GM18507 (cell line): ENCODE results near the gene DDX28.
"Not testable (repeated sequence)": the region's sequence is repeated elsewhere in the genome, so short reads cannot be mapped to it uniquely, and the experiment has no call there.

ENCODE experiments used
- DNase-seq: peaks from one replicate; pipeline ENCODE4 v3.0.0; 2011; ENCODE audit warnings: low read depth; ENCODE audit not compliant: insufficient read length; ENCODE audit errors: extremely low spot score
- FAIRE-seq: peaks from 2 replicates; lab custom pipeline; 2011; peaks lifted over from hg19 to GRCh38; lab: Jason Lieb, UNC

Gene DDX28

GRCh38 chr16:68040506-68041288 lies 17.7 kb upstream of the DDX28 start:
- FAIRE-seq (peak; percentile 87), DNase-seq (peak; percentile 77)

DNA sequence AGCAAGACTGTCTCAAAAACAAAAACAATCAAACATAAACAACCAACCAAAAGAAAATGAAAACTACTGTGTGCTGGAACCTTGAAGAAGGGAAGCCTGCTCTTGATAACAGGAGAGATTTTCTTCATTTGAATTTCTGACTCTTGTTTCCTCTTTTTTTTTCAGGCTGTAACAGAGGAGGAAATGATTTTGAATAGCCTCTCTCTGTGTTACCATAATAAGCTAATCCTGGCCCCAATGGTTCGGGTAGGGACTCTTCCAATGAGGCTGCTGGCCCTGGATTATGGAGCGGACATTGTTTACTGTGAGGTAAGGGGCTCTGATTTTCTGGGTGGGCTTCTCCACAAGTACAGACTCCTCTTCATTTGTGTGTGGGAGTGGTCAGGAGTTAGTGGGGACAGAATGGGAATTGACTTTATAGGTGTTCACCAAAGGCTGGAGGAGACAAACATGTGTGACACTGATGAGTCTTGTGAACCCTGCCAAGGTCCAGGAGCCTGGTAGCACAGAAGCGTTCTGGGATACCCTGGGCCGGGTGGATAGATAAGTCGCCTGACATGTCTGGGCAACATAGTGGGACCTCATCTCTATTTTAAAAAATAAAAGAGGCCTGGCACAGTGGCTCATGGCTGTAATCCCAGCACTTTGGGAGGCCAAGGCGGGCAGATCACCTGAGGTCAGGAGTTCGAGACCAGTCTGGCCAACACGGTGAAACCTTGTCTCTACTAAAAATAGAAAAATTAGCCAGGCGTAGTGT lies 15.0 kb upstream of the DDX28 start:
- peak; percentile 35 for FAIRE-seq
- no peak for DNase-seq

DNA sequence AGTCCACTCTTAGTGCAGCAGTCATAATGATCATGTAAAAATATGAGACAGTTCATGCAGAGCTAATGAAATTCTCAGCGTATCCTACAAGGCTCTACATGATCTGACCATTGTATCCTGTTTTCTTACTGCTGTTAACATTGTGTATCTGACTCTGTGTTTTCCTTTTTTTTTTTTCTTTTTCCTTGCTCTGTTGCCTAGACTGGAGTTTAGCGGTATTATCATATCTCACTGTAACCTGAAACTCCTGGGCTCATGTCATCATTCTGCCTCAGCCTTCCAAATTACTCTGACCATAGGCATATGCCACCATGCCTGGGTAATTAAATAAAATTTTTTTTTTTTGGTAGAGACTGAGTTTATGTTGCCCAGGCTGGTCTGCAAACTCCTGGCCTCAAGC lies 12.2 kb upstream of the DDX28 start:
- FAIRE-seq = no peak
- DNase-seq = no peak

GRCh38 chr16:68033101-68033500 lies 10.1 kb upstream of the DDX28 start:
- DNase-seq = no peak
- no peak for FAIRE-seq

DNA sequence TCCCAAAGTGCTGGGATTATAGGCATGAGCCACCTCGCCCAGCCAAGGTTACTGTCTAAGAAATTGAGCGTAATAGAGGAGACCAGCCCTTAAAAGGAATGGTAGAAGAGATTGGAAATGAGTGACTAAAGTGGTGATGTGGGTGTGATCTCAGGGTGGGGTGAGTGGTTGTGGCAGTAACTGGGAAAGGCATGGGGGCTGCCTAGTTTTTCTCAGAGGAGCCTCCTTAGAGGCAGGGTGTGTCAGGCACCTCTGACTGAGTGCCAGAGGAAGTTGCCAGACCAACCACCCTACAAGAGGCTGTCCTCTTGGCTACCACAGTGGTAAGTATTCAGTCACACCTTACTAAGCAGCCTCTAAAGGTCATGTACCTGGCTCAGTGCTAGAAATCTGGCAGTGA lies 8.9 kb upstream of the DDX28 start:
- FAIRE-seq = no peak
- DNase-seq = no peak

DNA sequence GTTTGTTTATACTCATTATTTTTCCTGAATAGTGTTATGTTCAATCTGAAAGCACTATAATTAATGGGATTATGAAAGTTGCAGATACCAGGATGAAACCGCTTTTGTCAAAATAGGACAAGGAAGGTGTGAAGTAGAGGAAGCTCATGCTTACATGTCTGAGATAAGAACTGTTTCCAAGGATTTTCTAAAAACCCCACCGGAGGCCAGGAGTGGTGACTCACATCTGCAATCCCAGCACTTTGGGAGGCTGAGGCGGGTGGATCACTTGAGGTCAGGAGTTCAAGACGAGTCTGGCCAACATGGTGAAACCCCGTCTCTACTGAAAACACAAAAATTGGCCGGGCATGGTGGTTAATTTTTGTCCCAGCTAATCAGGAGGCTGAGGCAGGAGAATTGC lies 7.1 kb upstream of the DDX28 start:
- FAIRE-seq, DNase-seq: not testable (repeated sequence)

DNA sequence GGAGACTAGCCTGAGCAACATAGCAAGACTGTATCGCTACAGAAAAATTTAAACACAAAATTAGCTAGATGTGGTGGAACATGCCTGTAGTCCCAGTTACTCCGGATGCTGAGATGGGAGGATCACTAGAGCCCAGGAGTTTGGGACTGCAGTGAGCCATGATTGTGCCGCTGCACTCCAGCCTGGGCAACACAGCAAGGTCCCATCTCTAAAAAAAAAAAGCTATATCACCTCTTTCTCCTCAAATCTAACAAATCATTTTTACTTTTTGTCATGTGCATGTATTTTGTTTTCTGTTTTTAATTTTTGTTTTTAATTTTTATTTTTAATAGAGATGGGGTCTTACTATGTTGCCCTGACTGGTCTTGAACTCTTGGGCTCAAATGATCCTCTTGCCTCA lies 6.0 kb upstream of the DDX28 start:
- FAIRE-seq (no peak), DNase-seq (no peak)

GRCh38 chr16:68022278-68022727 lies 729 bp downstream of the DDX28 start:
- FAIRE-seq (no peak), DNase-seq (no peak)

- FAIRE-seq = no peak
- no peak for DNase-seq
Observed at GRCh38 chr16:68021490-68021889, 1.5 kb downstream of the DDX28 start.

DNA sequence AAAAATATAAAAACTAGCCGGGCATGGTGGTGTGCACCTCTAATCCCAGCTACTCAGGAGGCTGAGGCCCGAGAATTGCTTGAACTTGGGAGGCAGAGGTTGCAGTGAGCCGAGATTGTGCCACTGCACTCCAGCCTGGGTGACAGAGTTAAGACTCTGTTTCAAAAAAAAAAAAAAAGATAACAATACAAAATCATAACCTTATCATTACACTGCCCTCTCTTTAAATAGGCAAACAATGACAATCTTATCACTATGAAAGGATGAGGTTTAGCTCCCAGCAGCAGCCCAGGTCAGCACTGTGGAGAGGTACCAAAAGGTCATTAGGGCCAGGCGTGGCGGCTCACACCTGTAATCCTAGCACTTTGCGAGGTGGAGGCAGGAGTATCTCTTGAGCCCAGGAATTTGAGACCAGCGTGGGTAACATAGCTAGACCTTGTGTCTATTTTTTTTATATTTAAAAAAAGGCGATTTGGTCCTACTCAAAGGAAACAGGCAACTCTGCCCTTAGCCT lies 3.8 kb downstream of the DDX28 start:
- FAIRE-seq (no peak), DNase-seq (no peak)

- FAIRE-seq (no peak), DNase-seq (no peak)
Observed at GRCh38 chr16:68015681-68016080, 7.4 kb downstream of the DDX28 start, which contains the start of gene DPEP2NB. Gene DPEP2NB (minus strand): TSS chr16:68015911. CDS start chr16:68015770, 141 bp downstream.

DNA sequence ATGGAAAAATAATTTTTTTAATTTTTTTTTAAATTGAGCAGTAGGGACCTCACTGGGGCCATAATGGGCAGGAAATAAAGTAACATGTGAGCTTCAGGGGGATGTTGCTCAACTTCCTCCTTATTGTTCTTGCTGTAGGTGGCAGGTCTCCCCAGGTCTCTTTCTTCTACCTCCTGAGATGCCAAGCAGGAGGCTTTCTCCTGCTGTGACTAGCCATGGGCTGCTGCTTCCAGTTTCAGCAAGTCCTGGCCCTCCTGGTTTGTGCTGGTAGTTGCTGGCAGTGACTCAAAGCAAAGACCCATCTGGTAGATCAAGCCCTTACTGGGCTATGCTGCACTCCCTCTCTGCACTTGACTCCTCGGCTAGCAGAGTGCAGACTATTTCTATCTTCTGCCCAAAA lies 9.6 kb downstream of the DDX28 start:
- FAIRE-seq = no peak
- DNase-seq = no peak

- DNase-seq, FAIRE-seq: not testable (repeated sequence)
Observed at GRCh38 chr16:68009872-68010271, 13.2 kb downstream of the DDX28 start.

GRCh38 chr16:68009157-68009735 lies 13.8 kb downstream of the DDX28 start:
- FAIRE-seq = no peak
- DNase-seq = no peak

GRCh38 chr16:68005786-68006286 lies 17.2 kb downstream of the DDX28 start:
- FAIRE-seq (no peak), DNase-seq (no peak)

- FAIRE-seq (no peak), DNase-seq (no peak)
Observed at GRCh38 chr16:68005211-68005610, 17.8 kb downstream of the DDX28 start.

DNA sequence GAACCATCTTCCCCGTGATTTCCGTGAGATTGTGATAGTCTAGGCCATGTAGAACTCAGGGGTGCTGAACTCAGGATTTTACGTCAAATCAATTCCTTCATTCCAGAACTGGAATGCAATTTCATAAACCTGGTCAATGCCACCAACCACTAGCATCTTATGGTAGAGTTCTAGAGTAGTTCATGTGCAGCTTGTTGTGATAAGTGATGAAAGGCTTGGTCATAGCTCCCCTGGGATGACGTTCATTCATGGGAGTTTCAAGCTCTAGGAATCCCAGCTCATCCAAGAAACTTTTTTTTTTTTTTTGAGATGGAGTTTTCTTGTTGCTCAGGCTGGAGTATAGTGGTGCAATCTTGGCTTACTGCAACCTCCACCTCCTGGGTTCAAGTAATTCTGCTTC lies 20.0 kb downstream of the DDX28 start:
- FAIRE-seq = no peak
- no peak for DNase-seq

GRCh38 chr16:68000450-68000849 lies 22.6 kb downstream of the DDX28 start:
- FAIRE-seq (no peak), DNase-seq (no peak)

DNA sequence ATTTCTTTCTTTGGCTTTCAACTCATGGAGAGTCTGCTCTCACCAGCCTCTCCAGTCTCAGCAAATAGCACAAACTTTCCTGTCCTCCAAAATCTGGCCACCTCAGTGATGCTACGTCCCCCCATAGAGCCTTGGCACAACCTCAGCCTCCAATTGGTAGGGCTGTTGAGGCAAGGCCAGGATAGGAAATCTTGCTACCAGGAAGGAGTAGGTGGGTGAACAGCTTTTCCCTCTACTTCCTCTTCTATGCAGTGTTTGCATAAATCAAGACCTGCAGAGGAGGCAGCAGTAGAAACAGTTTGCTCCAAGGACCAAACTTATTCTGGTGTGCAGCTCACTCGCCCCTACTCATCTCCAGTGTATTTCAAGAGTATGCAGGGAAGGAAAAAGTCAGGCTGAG lies 23.0 kb downstream of the DDX28 start:
- FAIRE-seq = no peak
- no peak for DNase-seq
